Stimulated activated CD4-positive, alpha-beta T cell treated with anti-CD3 and anti-CD28 coated beads, Interleukin-2, amount 100 ng/mL, for 4 hours (primary cell): ENCODE measurements around the gene SUSD2.
"Not testable (repeated sequence)": the region's sequence is repeated elsewhere in the genome, so short reads cannot be mapped to it uniquely, and the experiment has no call there.

Experiments
- DNase-seq: peaks from one replicate; pipeline ENCODE4 v3.0.0-alpha.2; 2020; ENCODE audit warnings: low read depth

Gene SUSD2

DNA sequence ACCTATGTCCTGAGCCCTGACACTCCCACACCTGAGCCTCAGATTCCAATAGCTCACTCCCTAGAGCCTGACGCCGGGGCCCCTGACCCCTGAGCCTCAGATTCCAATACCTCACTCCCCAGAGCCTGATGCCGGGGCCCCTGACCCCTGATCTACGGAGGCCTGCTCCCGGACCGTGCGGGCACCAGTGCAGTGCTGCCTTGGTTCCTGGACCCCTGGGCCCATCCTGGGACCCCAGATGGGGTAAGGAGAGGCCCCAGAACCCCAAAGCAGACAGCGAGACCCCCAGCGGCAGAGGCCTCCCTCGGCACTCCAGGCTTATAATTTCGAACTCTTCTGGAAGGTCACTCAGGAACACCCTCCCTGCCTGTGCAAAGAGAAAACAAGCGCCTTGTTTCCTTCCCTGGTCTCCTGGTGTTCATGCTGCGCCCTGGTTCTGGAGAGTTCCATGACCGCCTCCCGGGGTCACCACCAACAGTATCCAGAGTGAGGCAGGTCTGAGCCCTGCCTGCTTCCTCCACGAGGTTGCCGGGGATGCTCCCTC is 7.5 kb downstream of the SUSD2 start:
- DNase-seq = no peak

DNA sequence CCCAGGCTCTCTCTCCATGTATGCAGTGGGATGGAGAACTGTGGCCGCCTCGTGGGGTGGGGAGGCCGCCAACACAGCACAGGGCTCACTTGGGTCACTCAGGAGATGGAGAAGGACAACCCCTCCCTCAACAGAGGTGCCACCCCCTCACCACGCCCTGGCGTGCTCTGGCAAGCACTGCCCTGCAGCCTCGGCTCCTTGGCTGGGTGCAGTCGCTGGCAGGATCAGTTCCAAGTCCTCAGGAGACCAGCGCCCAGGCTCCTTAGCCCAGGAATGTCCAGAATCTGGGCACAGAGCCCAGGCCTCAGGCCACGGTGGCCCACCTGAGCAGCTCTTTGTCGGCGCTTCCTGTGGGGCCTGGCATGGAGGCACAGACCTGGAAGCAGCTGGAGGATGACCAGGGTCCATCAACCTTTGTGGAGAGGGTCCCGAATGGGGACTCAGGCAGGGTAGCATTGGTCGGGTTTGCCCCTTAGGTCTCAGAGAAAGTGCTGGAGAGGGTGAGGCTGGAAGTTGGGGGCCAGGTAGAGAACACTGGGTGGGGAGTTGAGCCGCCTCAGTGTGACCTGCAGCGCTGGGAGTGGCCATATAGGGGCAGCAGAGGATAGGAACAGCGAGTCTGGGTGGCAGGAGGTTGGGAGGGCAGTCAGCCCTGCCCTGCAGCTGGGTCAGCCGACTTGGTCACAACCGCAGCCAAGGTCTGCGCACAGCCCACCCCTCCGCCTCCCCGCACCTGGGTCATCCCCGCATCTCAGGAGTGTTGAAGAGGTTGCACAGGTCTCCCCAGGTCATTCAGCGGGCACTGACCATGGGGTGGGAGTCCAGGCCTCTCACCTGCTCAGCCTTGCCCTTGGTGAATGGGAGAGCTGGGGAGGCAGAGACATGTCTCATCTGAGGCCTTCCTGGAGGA is 8.2 kb downstream of the SUSD2 start:
- no peak for DNase-seq

- no peak for DNase-seq
Observed at GRCh38 chr22:24190159-24190540, 8.9 kb downstream of the SUSD2 start.

DNA sequence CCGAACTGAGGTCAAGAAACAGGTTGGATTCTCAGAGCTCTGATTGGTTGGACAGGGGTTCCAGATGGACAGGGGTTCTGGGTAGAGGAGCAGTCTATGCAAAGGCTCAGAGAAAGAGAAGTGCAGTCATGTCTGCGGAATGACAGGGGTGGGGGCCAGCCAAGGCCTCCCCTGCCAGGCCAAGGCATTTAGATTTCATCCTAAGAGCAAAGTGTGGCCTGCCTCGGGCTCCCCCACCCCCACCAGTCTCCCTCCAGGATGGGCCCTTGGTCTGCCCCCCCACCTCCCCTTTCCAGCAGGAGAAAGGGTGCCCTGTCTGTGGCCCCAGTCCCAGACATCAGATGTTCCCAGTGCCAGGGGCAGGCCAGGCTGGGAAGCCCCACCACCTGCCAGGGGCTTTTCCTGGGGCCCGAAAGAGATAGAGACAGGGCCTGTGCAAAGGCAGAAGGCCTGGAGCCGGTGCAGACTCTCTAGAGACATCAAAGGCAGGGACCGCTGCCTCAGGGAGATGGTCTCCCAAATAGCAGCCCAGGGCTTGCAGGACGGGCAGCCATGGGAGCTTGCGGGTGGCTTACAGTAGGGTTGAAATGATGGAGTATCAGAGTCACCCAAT is 9.4 kb downstream of the SUSD2 start:
- no peak for DNase-seq

GRCh38 chr22:24191381-24191841 is 10.1 kb downstream of the SUSD2 start:
- no peak for DNase-seq

DNA sequence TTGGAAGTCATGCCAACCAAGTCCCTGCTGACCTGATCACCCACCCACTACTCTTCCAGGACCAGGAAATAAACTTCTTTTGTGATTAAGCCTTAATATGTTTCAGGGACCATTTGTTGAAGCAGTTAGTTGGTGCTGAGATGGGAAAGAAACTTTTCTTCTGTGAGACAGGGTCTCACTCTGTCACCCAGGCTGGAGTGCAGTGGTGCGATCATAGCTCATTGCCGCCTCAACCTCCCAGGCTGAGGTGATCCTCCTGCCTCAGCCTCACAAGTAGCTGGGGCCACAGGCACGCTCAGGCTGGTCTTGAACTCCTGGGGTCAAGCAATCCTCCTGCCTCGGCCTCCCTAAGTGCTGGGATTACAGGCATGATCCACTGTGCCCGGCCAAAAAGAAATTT is 10.6 kb downstream of the SUSD2 start:
- no peak for DNase-seq

DNA sequence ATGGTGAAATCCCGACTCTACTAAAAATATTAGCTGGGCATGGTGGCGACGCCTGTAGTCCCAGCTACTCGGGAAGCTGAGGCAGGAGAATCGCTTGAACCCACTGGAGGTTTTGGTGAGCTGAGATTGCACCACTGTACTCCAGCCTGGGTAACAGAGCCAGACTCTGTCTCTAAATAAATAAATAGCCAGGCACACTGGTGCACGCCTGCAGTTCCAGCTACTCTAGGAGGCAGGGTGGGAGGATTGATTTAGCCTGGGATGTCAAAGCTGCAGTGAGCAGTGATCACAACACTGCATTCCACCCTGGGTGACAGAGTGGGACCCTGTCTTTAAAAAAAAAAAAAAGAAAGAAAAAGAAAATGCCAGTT is 17.4 kb downstream of the SUSD2 start:
- DNase-seq = no peak

GRCh38 chr22:24200619-24201212 is 19.4 kb downstream of the SUSD2 start:
- no peak for DNase-seq

- DNase-seq = no peak
Observed at GRCh38 chr22:24201681-24202614, 20.7 kb downstream of the SUSD2 start.

DNA sequence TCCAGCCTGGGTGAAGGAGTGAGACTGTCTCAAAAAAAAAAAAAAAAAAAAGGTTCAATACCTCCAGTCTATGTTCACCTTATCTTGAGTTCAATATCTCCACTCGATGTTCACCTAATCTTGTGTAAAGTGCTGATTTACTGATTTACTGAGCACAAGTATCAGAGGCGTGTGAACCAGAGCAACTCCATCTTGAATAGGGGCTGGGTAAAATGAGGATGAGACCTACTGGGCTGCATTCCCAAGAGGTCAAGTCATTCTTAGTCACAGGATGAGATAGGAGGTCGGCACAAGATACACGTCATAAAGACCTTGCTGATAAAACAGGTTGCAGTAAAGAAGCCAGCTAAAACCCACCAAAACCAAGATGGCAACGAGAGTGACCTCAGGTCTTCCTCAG is 22.6 kb downstream of the SUSD2 start:
- DNase-seq = not testable (repeated sequence)

- DNase-seq = no peak
Observed at GRCh38 chr22:24205438-24206195, 24.3 kb downstream of the SUSD2 start.

GRCh38 chr22:24206460-24207263 is 25.4 kb downstream of the SUSD2 start:
- not testable (repeated sequence) for DNase-seq

- DNase-seq = no peak
Observed at GRCh38 chr22:24207264-24208011, 26.2 kb downstream of the SUSD2 start.

- no peak for DNase-seq
Observed at GRCh38 chr22:24208012-24208749, 26.9 kb downstream of the SUSD2 start.

DNA sequence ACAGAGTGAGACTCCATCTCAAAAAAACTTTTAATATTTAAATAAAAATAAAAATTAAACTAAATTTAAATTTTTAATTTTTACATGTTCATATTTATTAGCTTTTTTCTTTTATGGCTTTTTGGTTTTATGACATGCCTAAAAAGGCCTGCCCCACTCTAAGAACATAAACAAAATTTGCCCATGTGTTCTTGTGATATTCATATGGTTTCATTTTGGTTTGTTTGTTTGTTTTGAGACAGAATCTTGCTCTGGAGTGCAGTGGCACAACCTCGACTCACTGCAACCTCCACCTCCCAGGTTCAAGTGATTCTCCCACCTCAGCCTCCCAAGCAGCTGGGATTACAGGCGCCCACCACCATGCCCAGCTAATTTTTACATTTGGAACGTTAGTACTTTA is 27.7 kb downstream of the SUSD2 start:
- no peak for DNase-seq

DNA sequence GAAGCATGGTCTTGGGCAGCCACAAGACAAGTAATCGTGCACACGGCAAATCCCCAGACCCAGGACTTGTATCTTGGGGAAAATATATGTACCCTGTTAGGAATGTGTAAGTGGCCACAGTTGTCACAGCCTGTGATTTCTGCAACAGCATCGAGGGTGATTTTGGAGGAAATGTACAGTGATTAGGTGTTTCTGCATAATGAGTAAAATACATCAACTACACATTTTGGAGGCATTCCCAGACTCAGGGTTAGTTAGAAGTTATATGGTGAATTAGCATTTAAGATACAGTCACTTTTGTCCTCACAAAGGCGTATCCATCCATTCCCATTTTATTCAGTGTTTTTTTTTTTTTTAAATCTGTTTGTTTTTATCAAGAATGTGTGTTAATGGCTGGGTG is 28.4 kb downstream of the SUSD2 start:
- no peak for DNase-seq

- DNase-seq = not testable (repeated sequence)
Observed at GRCh38 chr22:24210409-24210808, 29.1 kb downstream of the SUSD2 start.

- not testable (repeated sequence) for DNase-seq
Observed at GRCh38 chr22:24211716-24212115, 30.4 kb downstream of the SUSD2 start.

GRCh38 chr22:24213111-24213510 is 31.8 kb downstream of the SUSD2 start:
- DNase-seq = not testable (repeated sequence)
